AG04450 (cell line): ENCODE data around the gene ANKRD28. TPM values are rescaled to one million over a fixed set of nuclear protein-coding genes. Genes with fewer than 3 reads are reported as not detected.

Source experiments
- CTCF ChIA-PET: fragments of 300-600, 350-600 bp; formaldehyde crosslinking; extraction: SDS; loops from one replicate; lab custom pipeline; 2022; ENCODE audit warnings: antibody characterized with exemption, inconsistent platforms; lab: Charles Lee
- POLR2A ChIA-PET: fragments of 350-600 bp; formaldehyde crosslinking; extraction: SDS; loops from one replicate; lab custom pipeline; 2021; ENCODE audit warnings: antibody characterized with exemption, inconsistent platforms; lab: Yijun Ruan, JAX
- DNase-seq: peaks from one replicate; pipeline ENCODE4 v3.0.0-alpha.2; 2011; ENCODE audit warnings: low read depth, low spot score
- H3K27ac ChIP-seq: one replicate; pipeline ENCODE4 v1.5.1; 2012; ENCODE audit warnings: low read depth, low read length, control low read depth
- H3K27me3 ChIP-seq: one replicate; pipeline ENCODE4 v1.6.0; 2012; ENCODE audit warnings: low read length; ENCODE audit not compliant: control insufficient read depth, insufficient read depth
- H3K4me3 ChIP-seq: 2 replicates; pipeline ENCODE4 v1.5.1; 2011; ENCODE audit warnings: mild to moderate bottlenecking, low read depth, low read length, control low read depth
- H3K9me3 ChIP-seq: 2 replicates; pipeline ENCODE4 v1.5.1; 2012; ENCODE audit warnings: low read length; ENCODE audit not compliant: control insufficient read depth, insufficient read depth
- CTCF ChIP-seq: IDR thresholded peaks from 2 replicates; pipeline ENCODE4 v1.5.1; 2011; ENCODE audit warnings: low read depth, low read length, control low read depth, inconsistent platforms
- polyA plus RNA-seq: library from polyadenylated mRNA; depleted of rRNA; stranded (reverse); fragments of >200 nt; gene quantifications from 2 replicates; pipeline ENCODE4 v1.2.3, GENCODE V29; 2011

The ANKRD28 gene
- polyA plus RNA-seq, 1 experiment: 134 TPM

- Histone ChIP-seq H3K9me3 (no peaks in the 10 kb centered on the region), H3K27ac (no peak overlapping the region), H3K27me3 (no peaks in the 10 kb centered on the region), H3K4me3 (no peak overlapping the region)
- TF ChIP-seq CTCF: no peak
- no peak for DNase-seq
- CTCF ChIA-PET: no interaction called here
- POLR2A ChIA-PET: no interaction called here
Measured at GRCh38 chr3:15731024-15731423, 66.8 kb downstream of the ANKRD28 start.

GRCh38 chr3:15728766-15729165, 69.0 kb downstream of the ANKRD28 start:
- H3K27ac ChIP-seq: no peak overlapping the region
- TF ChIP-seq CTCF: no peak
- H3K27me3 ChIP-seq: no peaks in the 10 kb centered on the region
- CTCF ChIA-PET: interaction anchor here (0.6 to 1.3 kb wide), 2 partner anchors 83 to 520 kb away, joined by 3 to 5 read pairs; no protein-coding TSS in a partner anchor
- DNase-seq: no peak
- no peak overlapping the region for H3K4me3 ChIP-seq
- POLR2A ChIA-PET: no interaction called here
- H3K9me3 ChIP-seq: no peaks in the 10 kb centered on the region

- Histone ChIP-seq H3K9me3 (no peaks in the 10 kb centered on the region), H3K4me3 (no peak overlapping the region), H3K27ac (no peak overlapping the region), H3K27me3 (no peaks in the 10 kb centered on the region)
- DNase-seq: no peak
- no peak for TF ChIP-seq CTCF
- ChIA-PET CTCF (interaction anchor here (0.8 kb wide), 1 partner anchor 86 kb away, joined by 4 read pairs; no protein-coding TSS in a partner anchor), POLR2A (interaction anchor here (0.7 kb wide), 1 partner anchor 33 kb away, joined by 9 read pairs; no protein-coding TSS in a partner anchor)
Measured at GRCh38 chr3:15726881-15727280, 70.9 kb downstream of the ANKRD28 start.

GRCh38 chr3:15726043-15726442, 71.7 kb downstream of the ANKRD28 start:
- DNase-seq: peak; percentile 8
- ChIA-PET CTCF (interaction anchor here (0.8 to 0.9 kb wide), 2 partner anchors 87 to 95 kb away, joined by 3 to 4 read pairs; no protein-coding TSS in a partner anchor), POLR2A (no interaction called here)
- Histone ChIP-seq H3K27me3 (no peaks in the 10 kb centered on the region), H3K4me3 (no peak overlapping the region), H3K27ac (no peak overlapping the region), H3K9me3 (no peaks in the 10 kb centered on the region)
- no peak for TF ChIP-seq CTCF

- no peaks in the 10 kb centered on the region for H3K27me3 ChIP-seq
- ChIA-PET CTCF (no interaction called here), POLR2A (no interaction called here)
- DNase-seq: no peak
- no peak for TF ChIP-seq CTCF
- no peaks in the 10 kb centered on the region for H3K9me3 ChIP-seq
- H3K4me3 ChIP-seq: no peak overlapping the region
- H3K27ac ChIP-seq: no peak overlapping the region
Measured at GRCh38 chr3:15724446-15724845, 73.3 kb downstream of the ANKRD28 start.
